PC-9 (cell line): ENCODE data around the gene C3orf20.

ENCODE experiments used
- CTCF ChIP-seq: fragments of 200-600 bp; sonication (generic); conservative IDR thresholded peaks from 2 replicates; pipeline ENCODE4 v1.6.1; 2017; ENCODE audit warnings: mixed run types, antibody characterized with exemption, mild to moderate bottlenecking, moderate library complexity
- EZH2 ChIP-seq: fragments of 200-600 bp; sonication (generic); IDR thresholded peaks from 2 replicates; pipeline ENCODE4 v1.8.0; 2017; ENCODE audit warnings: antibody characterized with exemption, low read depth

DNA sequence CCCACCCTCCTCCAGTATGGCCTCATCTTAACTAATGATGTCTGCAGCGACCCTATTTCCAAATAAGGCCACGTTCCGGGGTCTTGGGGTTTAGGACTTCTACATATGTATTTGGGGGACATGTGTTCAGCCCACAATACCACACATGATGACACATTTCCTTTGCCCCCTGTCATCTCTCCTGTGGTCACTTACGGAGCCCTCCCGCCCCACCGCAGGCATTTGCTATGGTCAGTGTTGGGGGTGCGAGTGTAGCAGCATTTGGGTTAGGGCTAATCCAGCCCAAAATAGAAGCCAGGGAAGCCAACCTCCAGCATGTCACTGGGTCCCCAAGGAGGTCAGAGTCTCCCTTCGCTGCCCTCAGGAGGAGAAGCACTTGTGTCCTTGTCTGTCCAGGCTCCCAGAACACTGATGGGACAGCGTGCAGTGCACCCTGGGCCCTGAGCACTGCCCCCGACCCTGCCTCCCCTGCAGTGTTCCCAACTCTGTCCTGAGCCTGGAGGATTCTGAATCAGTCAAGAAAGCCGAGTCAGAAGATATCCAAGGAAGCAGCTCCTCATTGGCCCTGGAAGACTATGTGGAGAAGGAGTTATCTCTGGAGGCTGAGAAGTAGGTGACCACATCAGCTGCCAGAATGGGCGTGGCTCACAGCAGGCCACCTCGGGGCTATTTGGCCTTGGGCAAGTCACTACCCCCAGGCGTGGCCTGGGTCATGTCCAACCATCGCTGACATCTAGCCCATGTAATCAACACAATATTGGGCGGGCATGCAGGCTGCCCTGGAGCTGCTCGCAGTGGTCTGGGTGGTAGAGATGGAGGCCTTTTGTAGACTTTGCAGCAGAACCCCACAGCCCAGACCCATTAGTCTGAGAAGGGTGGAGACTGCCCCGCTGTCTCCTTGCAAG is 96.9 kb downstream of the C3orf20 start:
- no peak for TF ChIP-seq CTCF
- TF ChIP-seq EZH2, result no peak
